ENCODE measurements around the gene MED13L.
"Not testable (repeated sequence)": the region's sequence is repeated elsewhere in the genome, so short reads cannot be mapped to it uniquely, and the experiment has no call there.

Gene MED13L

GRCh38 chr12:116248433-116248832 lies 29.1 kb downstream of the MED13L start:
- no peak for DNase-seq (ENCODE audit: low read depth in 3 of 3, low spot score in 1 of 3)

GRCh38 chr12:116247377-116247776 lies 30.1 kb downstream of the MED13L start:
- no peak for DNase-seq (ENCODE audit: low read depth in 3 of 3, low spot score in 1 of 3)

- no peak for DNase-seq (ENCODE audit: low read depth in 3 of 3, low spot score in 1 of 3)
Observed at GRCh38 chr12:116246490-116247179, 30.9 kb downstream of the MED13L start.

GRCh38 chr12:116245189-116245588 lies 32.3 kb downstream of the MED13L start:
- no peak for DNase-seq (ENCODE audit: low read depth in 3 of 3, low spot score in 1 of 3)

GRCh38 chr12:116244474-116245090 lies 32.9 kb downstream of the MED13L start:
- no peak for DNase-seq (ENCODE audit: low read depth in 3 of 3, low spot score in 1 of 3)

GRCh38 chr12:116244001-116244400 lies 33.5 kb downstream of the MED13L start:
- DNase-seq (ENCODE audit: low read depth in 3 of 3, low spot score in 1 of 3): no peak

- DNase-seq (ENCODE audit: low read depth in 3 of 3, low spot score in 1 of 3): no peak
Observed at GRCh38 chr12:116242740-116243139, 34.8 kb downstream of the MED13L start.

GRCh38 chr12:116241157-116241759 lies 36.2 kb downstream of the MED13L start:
- DNase-seq (ENCODE audit: low read depth in 3 of 3, low spot score in 1 of 3): no peak

- not testable (repeated sequence) for DNase-seq (ENCODE audit: low read depth in 3 of 3, low spot score in 1 of 3)
Observed at GRCh38 chr12:116238570-116239119, 38.8 kb downstream of the MED13L start.

GRCh38 chr12:116238149-116238548 lies 39.3 kb downstream of the MED13L start:
- no peak for DNase-seq (ENCODE audit: low read depth in 3 of 3, low spot score in 1 of 3)

- DNase-seq (ENCODE audit: low read depth in 3 of 3, low spot score in 1 of 3): no peak
Observed at GRCh38 chr12:116236976-116237375, 40.5 kb downstream of the MED13L start.

- peak; percentile 14 to 23 (median 20) for DNase-seq (ENCODE audit: low read depth in 3 of 3, low spot score in 1 of 3)
Observed at GRCh38 chr12:116236148-116236731, 41.3 kb downstream of the MED13L start.

- not testable (repeated sequence) for DNase-seq (ENCODE audit: low read depth in 3 of 3, low spot score in 1 of 3)
Observed at GRCh38 chr12:116234148-116234547, 43.3 kb downstream of the MED13L start.

GRCh38 chr12:116233669-116234068 lies 43.8 kb downstream of the MED13L start:
- no peak for DNase-seq (ENCODE audit: low read depth in 3 of 3, low spot score in 1 of 3)

GRCh38 chr12:116227811-116228210 lies 49.7 kb downstream of the MED13L start:
- DNase-seq (ENCODE audit: low read depth in 3 of 3, low spot score in 1 of 3): no peak

- DNase-seq (ENCODE audit: low read depth in 3 of 3, low spot score in 1 of 3): no peak
Observed at GRCh38 chr12:116226026-116226425, 51.5 kb downstream of the MED13L start.

- DNase-seq (ENCODE audit: low read depth in 3 of 3, low spot score in 1 of 3): no peak
Observed at GRCh38 chr12:116222358-116222757, 55.1 kb downstream of the MED13L start.

- DNase-seq (ENCODE audit: low read depth in 3 of 3, low spot score in 1 of 3): no peak
Observed at GRCh38 chr12:116220756-116221155, 56.7 kb downstream of the MED13L start.

- no peak for DNase-seq (ENCODE audit: low read depth in 3 of 3, low spot score in 1 of 3)
Observed at GRCh38 chr12:116217045-116217735, 60.3 kb downstream of the MED13L start.

- DNase-seq (ENCODE audit: low read depth in 3 of 3, low spot score in 1 of 3): no peak
Observed at GRCh38 chr12:116216022-116216756, 61.3 kb downstream of the MED13L start.

Measured in stimulated activated CD4-positive, alpha-beta T cell treated with anti-CD3 and anti-CD28 coated beads, TNF-alpha, amount 100 ng/mL, for 1 hour (primary cell).